Activated CD4-positive, alpha-beta memory T cell treated with anti-CD3 and anti-CD28 coated beads, Interleukin-2, amount 10 ng/mL, durations not matched to agents 7 days and 5 days (primary cell): ENCODE results near the gene SCN11A. TPM values are rescaled to one million over a fixed set of nuclear protein-coding genes. Genes with fewer than 3 reads are reported as not detected.

Experiments
- CTCF ChIA-PET: fragments of 350-600 bp; sonication (Branson Sonifier 250); formaldehyde crosslinking; loops from one replicate; lab custom pipeline; 2021; ENCODE audit warnings: antibody characterized with exemption, inconsistent platforms; lab: Charles Lee
- POLR2A ChIA-PET: fragments of 350-600 bp; sonication (Branson Sonifier 250); formaldehyde crosslinking; loops from one replicate; lab custom pipeline; 2021; ENCODE audit warnings: antibody characterized with exemption; lab: Charles Lee
- DNase-seq: peaks from one replicate; pipeline ENCODE4 v3.0.0-alpha.2; 2020
- H3K27ac Mint-ChIP-seq: one replicate; pipeline ENCODE4 v1.8.0; 2021; ENCODE audit warnings: mild to moderate bottlenecking, mixed read lengths
- H3K27me3 Mint-ChIP-seq: one replicate; pipeline ENCODE4 v1.8.0; 2021; ENCODE audit warnings: mixed read lengths
- H3K36me3 Mint-ChIP-seq: one replicate; pipeline ENCODE4 v1.8.0; 2021; ENCODE audit warnings: low read depth, mixed read lengths
- H3K4me1 Mint-ChIP-seq: one replicate; pipeline ENCODE4 v1.8.0; 2021; ENCODE audit warnings: mixed read lengths
- H3K4me3 Mint-ChIP-seq: one replicate; pipeline ENCODE4 v1.8.0; 2021; ENCODE audit warnings: mild to moderate bottlenecking, mixed read lengths
- H3K9me3 Mint-ChIP-seq: one replicate; pipeline ENCODE4 v1.8.0; 2021; ENCODE audit warnings: mixed read lengths
- total RNA-seq, 2 experiments: library from RNA; stranded (reverse); gene quantifications; one replicate each; pipeline ENCODE4 v1.2.3, GENCODE V29; 2021

SCN11A gene
- total RNA-seq, 2 experiments from 2014 or later: not detected

DNA sequence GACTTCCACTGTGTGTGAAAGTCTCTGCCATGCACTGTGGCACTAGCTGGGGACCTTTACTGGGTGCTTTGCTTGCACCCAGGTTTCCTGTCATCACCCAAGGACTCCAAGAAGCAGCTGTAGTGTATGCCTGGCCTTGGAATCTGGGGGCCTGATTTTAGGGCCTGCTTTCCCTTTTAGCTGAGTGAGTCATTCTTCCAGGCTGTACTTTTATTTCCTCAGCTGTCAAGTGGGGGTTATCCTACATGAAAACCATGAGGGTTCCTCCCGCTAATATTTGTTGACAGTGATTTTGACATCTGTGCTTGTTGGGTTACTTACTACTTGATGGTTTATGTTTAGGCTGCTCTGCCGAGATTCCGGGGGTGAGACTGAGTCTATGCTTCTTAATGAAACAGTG is 37.1 kb upstream of the SCN11A start:
- no peaks in the 10 kb centered on the region for H3K27me3 Mint-ChIP-seq
- ChIA-PET CTCF (interaction anchor here (0.6 to 1.5 kb wide), 3 partner anchors 12 to 200 kb away, joined by 3 to 6 read pairs (median 3); no protein-coding TSS in a partner anchor), POLR2A (no interaction called here)
- no peak overlapping the region for H3K4me3 Mint-ChIP-seq
- no peak for DNase-seq
- H3K9me3 Mint-ChIP-seq: no peaks in the 10 kb centered on the region
- H3K27ac Mint-ChIP-seq: no peak overlapping the region
- H3K36me3 Mint-ChIP-seq: peaks cover 42% of the 10 kb centered on the region
- peaks cover 7% of the 10 kb centered on the region for H3K4me1 Mint-ChIP-seq

DNA sequence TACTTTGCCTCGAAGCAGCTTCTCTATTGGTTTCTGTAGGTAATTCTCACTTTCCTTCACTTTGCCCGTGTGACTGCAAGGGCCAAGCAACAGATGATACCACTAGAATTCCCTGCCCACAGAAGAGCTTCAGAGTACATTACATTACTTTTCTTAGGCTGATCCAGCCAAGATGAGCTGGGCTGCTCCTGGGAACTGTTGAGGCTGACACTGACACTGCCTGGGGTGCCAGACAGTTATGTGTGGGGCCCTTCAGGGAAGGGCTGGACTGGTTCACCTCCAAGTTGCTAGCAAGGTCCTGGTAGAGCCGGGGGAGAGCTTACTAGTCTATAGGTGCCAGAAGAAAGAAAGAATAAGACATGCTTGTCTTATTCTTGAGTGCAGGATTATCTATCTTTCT is 36.7 kb upstream of the SCN11A start:
- ChIA-PET CTCF (interaction anchor here (0.9 to 1.5 kb wide), 2 partner anchors 13 to 200 kb away, joined by 3 to 6 read pairs; no protein-coding TSS in a partner anchor), POLR2A (no interaction called here)
- peaks cover 41% of the 10 kb centered on the region for H3K36me3 Mint-ChIP-seq

DNA sequence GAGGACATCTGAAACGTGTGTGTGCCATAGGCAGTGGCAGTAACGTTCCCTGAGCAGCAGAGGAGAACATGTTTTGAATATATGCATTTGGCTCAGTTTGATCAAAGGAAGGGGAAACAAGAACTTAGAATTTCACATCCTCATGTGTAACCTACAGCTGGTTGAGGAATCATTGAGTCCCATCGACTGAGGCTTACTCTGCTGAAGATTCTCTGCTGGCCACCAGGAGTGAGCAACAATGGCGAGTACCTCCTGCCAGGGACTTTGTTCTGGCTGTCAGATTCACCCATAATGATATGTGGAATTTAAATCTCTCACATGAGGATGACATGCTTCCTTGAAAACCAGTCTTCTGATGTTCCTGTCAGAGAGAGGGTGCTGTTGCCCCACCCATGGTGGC is 34.4 kb upstream of the SCN11A start:
- Mint-ChIP-seq H3K27me3 (no peaks in the 10 kb centered on the region), H3K9me3 (no peaks in the 10 kb centered on the region), H3K27ac (no peak overlapping the region), H3K4me1 (peaks cover 22% of the 10 kb centered on the region), H3K36me3 (peaks cover 49% of the 10 kb centered on the region), H3K4me3 (no peak overlapping the region)
- DNase-seq: no peak
- ChIA-PET POLR2A (interaction anchor here (0.7 to 1.2 kb wide), 2 partner anchors 11 to 202 kb away, joined by 3 to 4 read pairs; no protein-coding TSS in a partner anchor), CTCF (interaction anchor here (1.4 to 1.5 kb wide), 2 partner anchors 202 to 205 kb away, joined by 4 to 7 read pairs; no protein-coding TSS in a partner anchor)

More for the DNA sequence above, 36.7 kb upstream of the SCN11A start:
- H3K27me3 Mint-ChIP-seq: no peaks in the 10 kb centered on the region
- no peak for DNase-seq
- H3K9me3 Mint-ChIP-seq: no peaks in the 10 kb centered on the region
- H3K27ac Mint-ChIP-seq: peak overlapping the region; percentile 38
- no peak overlapping the region for H3K4me3 Mint-ChIP-seq
- H3K4me1 Mint-ChIP-seq: peaks cover 7% of the 10 kb centered on the region

DNA sequence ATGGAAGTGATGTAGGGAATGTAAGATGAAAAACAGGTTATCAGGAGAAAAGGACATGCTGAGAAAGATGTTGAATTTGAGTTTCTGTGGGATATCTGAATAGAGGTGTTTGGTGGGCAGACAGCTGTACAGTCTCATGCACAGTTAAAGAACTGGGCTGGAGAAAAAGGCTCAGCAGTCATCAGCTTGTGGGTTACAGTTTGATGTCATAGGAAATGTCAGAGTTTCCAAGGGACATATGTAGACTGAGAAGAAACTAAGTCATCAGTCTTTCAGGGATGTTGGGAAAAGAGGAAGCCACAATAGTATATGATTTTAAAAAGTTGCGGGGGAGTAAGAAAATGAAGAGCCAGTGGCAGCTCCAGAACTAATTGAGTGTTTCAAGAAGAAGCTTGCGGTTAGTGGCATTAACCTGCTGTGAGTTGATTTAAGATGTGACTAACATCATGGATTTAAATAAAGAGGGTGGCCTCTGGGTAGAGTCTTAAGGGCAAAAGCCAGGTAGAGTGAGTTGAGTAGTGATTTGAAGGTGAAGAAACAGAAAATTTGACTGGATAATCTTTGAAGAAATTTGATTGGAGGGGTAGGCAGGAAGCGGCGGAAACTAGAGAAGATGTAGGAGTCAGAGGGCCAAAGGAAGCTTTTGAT is 31.0 kb upstream of the SCN11A start:
- H3K4me3 Mint-ChIP-seq: no peak overlapping the region
- no peaks in the 10 kb centered on the region for H3K27me3 Mint-ChIP-seq
- DNase-seq: no peak
- POLR2A ChIA-PET: no interaction called here
- no peak overlapping the region for H3K27ac Mint-ChIP-seq
- H3K36me3 Mint-ChIP-seq: peaks cover 55% of the 10 kb centered on the region
- CTCF ChIA-PET: interaction anchor here (1.0 to 1.2 kb wide), 2 partner anchors 205 to 209 kb away, joined by 3 read pairs; no protein-coding TSS in a partner anchor
- peaks cover 35% of the 10 kb centered on the region for H3K4me1 Mint-ChIP-seq
- H3K9me3 Mint-ChIP-seq: no peaks in the 10 kb centered on the region

DNA sequence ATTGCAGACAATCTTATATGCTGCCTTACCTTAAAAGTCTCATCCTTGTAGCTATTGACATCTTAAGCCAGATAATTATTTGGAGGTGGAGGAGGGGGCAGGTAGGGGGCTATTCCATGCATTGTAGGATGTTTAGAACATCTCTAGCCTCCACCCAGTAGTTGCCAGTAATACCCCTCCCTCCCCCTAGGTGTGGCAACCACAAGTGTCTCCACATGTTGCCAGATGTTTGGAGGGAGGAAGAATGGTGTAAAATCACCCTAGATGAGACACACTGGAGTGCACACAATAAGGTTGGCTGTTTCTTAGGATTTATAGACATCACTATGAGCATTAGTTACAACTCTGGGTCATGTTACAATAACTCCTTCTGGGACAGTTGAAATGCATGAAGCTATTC is 28.3 kb upstream of the SCN11A start:
- Mint-ChIP-seq H3K36me3 (peaks cover 67% of the 10 kb centered on the region), H3K4me1 (peaks cover 50% of the 10 kb centered on the region), H3K27ac (no peak overlapping the region), H3K9me3 (no peaks in the 10 kb centered on the region), H3K27me3 (no peaks in the 10 kb centered on the region), H3K4me3 (no peak overlapping the region)
- peak; percentile 35 for DNase-seq
- ChIA-PET CTCF (interaction anchor here (2.1 to 2.4 kb wide), 2 partner anchors 208 to 212 kb away, joined by 5 to 12 read pairs; no protein-coding TSS in a partner anchor), POLR2A (no interaction called here)

DNA sequence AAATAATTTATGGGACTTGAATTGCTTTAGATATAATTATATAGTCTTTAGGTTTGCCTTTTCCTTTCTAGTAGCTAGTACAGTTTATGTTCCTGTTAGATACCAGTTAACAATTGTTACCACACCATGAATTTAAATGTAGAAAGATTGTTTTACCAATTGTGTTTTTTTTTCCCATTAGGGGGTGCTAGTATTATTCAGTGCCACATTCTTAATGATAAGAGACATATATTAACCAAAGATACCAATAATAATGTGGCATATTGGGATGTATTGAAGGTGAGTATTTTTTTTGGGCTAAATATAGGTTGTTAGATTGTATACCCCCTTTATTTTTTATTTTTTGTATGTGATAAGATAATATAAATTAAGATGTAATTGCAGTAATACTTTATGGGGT is 27.8 kb upstream of the SCN11A start:
- Mint-ChIP-seq H3K4me1 (peaks cover 52% of the 10 kb centered on the region), H3K27me3 (no peaks in the 10 kb centered on the region), H3K9me3 (no peaks in the 10 kb centered on the region), H3K4me3 (no peak overlapping the region), H3K27ac (no peak overlapping the region), H3K36me3 (peaks cover 71% of the 10 kb centered on the region)
- CTCF ChIA-PET: interaction anchor here (2.1 to 2.4 kb wide), 2 partner anchors 209 to 213 kb away, joined by 5 to 12 read pairs; no protein-coding TSS in a partner anchor
- DNase-seq: no peak
- POLR2A ChIA-PET: interaction anchor here (0.6 kb wide), 1 partner anchor 48 kb away, joined by 3 read pairs; no protein-coding TSS in a partner anchor

DNA sequence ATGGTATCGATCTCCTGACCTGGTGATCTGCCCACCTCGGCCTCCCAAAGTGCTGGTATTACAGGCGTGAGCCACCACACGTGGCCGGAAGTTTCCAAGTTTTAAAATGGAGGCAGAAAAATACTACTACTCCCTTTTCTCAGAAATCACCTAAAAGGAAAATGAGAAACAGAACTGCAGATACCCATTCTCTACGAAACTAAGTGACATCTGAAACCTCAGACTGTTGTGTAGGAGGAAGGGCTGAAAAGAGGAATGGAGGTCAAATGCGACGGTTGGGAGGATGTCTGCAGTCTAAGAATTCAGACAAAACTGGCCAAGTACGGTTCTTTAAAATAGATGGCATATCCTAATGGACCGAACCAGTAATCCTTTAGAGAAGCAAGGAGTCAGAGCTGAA is 24.2 kb upstream of the SCN11A start:
- peak overlapping the region; percentile 65 for H3K27ac Mint-ChIP-seq
- DNase-seq: no peak
- H3K4me1 Mint-ChIP-seq: peaks cover 43% of the 10 kb centered on the region
- no peak overlapping the region for H3K4me3 Mint-ChIP-seq
- ChIA-PET CTCF (interaction anchor here (1.4 to 1.9 kb wide), 2 partner anchors 11 to 212 kb away, joined by 5 to 6 read pairs; no protein-coding TSS in a partner anchor), POLR2A (no interaction called here)
- H3K9me3 Mint-ChIP-seq: no peaks in the 10 kb centered on the region
- H3K27me3 Mint-ChIP-seq: no peaks in the 10 kb centered on the region
- H3K36me3 Mint-ChIP-seq: peaks cover 75% of the 10 kb centered on the region

DNA sequence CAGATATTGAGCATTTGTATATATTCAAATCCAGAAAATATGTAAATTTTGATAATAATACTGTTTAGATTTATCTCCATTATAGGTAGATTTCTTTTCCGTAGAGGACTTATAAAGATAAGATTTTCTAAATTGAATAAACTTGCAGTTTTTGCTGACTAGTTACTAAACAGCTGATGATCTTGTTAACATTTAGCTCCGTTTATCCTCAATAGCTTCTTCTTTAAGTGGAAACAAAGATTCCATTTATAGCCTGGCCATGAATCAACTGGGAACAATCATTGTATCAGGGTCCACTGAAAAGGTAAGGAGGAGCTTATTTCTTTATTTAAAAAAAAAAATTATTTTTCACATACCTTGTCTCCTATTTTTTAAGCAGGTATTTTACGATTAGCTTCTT is 16.8 kb upstream of the SCN11A start:
- DNase-seq: no peak
- H3K4me3 Mint-ChIP-seq: no peak overlapping the region
- peaks cover 60% of the 10 kb centered on the region for H3K36me3 Mint-ChIP-seq
- no peaks in the 10 kb centered on the region for H3K9me3 Mint-ChIP-seq
- POLR2A ChIA-PET: interaction anchor here (1.2 kb wide), 1 partner anchor 18 kb away, joined by 3 read pairs; no protein-coding TSS in a partner anchor
- peaks cover 16% of the 10 kb centered on the region for H3K4me1 Mint-ChIP-seq
- no peaks in the 10 kb centered on the region for H3K27me3 Mint-ChIP-seq
- CTCF ChIA-PET: interaction anchor here (0.8 to 2.0 kb wide), 4 partner anchors 8 to 223 kb away, joined by 3 to 5 read pairs (median 4); no protein-coding TSS in a partner anchor
- no peak overlapping the region for H3K27ac Mint-ChIP-seq

DNA sequence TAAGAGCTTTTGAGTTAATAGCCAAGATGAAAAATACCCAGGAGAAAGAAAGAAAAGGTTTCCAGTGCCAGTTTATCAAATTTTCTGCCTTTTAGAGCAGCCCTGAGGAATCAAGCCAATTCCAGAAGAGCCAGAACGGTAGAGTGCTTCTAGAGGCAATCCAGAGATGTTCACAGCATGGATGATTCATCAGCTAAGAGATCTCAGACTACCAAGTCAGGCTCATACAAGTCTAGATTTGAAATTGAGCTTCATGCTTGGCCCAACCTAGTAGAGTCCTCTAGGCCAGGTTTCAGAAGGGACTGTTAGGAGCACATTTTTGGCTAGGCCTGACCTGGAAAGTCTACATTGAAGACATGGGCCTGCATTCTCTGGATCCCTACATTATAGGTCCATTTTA is 15.5 kb upstream of the SCN11A start:
- H3K27me3 Mint-ChIP-seq: no peaks in the 10 kb centered on the region
- CTCF ChIA-PET: interaction anchor here (2.0 kb wide), 1 partner anchor 10 kb away, joined by 4 read pairs; no protein-coding TSS in a partner anchor
- no peaks in the 10 kb centered on the region for H3K9me3 Mint-ChIP-seq
- H3K36me3 Mint-ChIP-seq: peaks cover 50% of the 10 kb centered on the region
- H3K4me3 Mint-ChIP-seq: no peak overlapping the region
- no peak overlapping the region for H3K27ac Mint-ChIP-seq
- H3K4me1 Mint-ChIP-seq: peaks cover 19% of the 10 kb centered on the region
- DNase-seq: no peak
- POLR2A ChIA-PET: no interaction called here

DNA sequence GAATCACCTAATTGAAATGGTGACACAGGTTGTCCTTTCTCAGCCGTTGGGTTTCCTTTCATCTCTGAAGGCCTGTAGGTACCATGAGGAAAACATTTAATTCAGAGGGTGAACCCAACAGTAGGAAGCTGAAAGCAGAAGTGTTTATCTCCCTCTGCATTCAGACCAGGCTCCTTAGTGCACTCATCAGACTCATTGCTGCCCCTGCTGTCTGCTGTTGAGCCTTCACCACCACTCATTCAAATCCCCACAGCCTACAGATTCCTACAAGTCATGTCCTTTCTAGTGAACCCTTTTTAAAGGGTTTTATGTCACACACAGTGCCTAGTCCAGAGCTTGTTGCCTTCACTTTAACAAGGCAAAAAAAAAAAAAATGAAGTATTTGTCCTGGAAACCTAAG is 13.5 kb upstream of the SCN11A start:
- Mint-ChIP-seq H3K4me3 (no peak overlapping the region), H3K36me3 (peaks cover 43% of the 10 kb centered on the region), H3K4me1 (peaks cover 22% of the 10 kb centered on the region), H3K27me3 (no peaks in the 10 kb centered on the region), H3K9me3 (peaks cover 2% of the 10 kb centered on the region), H3K27ac (no peak overlapping the region)
- peak; percentile 29 for DNase-seq
- POLR2A ChIA-PET: interaction anchor here (1.2 kb wide), 1 partner anchor 11 kb away, joined by 3 read pairs; no protein-coding TSS in a partner anchor
- CTCF ChIA-PET: interaction anchor here (0.8 to 1.6 kb wide), 5 partner anchors 9 to 227 kb away, joined by 3 to 6 read pairs (median 3); no protein-coding TSS in a partner anchor

DNA sequence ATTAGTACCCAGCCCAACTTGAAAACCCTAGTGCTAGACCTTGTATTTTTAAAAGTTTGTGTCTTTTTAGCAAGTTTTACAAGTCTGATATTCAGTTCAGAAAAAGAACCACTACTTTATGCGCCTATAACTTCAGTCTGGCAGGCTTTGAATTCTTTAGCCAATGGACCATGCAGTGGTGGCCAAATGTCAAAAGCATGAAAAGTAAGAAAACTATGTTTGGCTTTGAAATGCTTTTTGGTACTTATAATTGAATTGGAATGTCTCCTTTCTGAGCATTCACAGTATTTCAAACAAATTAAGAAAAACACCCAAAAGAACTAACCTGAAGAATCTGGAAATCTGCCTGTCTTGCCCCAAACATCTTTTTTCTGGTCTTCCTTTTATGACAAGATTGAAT is 12.9 kb upstream of the SCN11A start:
- peaks cover 41% of the 10 kb centered on the region for H3K36me3 Mint-ChIP-seq
- H3K4me1 Mint-ChIP-seq: peaks cover 22% of the 10 kb centered on the region
- H3K9me3 Mint-ChIP-seq: peaks cover 2% of the 10 kb centered on the region
- H3K27me3 Mint-ChIP-seq: no peaks in the 10 kb centered on the region
- no peak for DNase-seq
- CTCF ChIA-PET: interaction anchor here (1.2 to 1.6 kb wide), 4 partner anchors 8 to 227 kb away, joined by 3 to 6 read pairs (median 4); no protein-coding TSS in a partner anchor
- no peak overlapping the region for H3K27ac Mint-ChIP-seq
- no peak overlapping the region for H3K4me3 Mint-ChIP-seq
- POLR2A ChIA-PET: interaction anchor here (1.2 kb wide), 1 partner anchor 10 kb away, joined by 3 read pairs; no protein-coding TSS in a partner anchor

DNA sequence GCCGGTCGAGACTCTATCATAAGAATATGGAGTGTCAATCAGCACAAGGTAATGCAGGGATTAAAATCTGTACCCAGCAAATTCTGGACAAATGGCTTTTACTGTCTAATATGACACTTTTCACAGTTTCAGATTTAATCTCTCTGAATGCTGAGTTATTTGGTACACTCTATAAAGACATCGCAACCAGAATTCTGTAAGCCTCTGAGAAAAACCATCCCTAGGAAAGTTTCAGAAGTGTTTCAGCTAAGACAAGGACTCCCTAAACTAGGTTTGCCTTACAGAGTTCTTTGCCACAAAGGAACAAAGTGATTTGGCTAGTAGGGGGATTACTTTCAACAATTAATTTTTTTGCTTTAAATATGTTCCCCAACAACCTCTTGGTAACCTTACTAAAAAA is 11.4 kb upstream of the SCN11A start:
- ChIA-PET CTCF (interaction anchor here (1.0 to 1.4 kb wide), 2 partner anchors 229 to 542 kb away, joined by 3 read pairs; no protein-coding TSS in a partner anchor), POLR2A (no interaction called here)
- Mint-ChIP-seq H3K4me1 (peaks cover 28% of the 10 kb centered on the region), H3K27ac (no peak overlapping the region), H3K27me3 (no peaks in the 10 kb centered on the region), H3K9me3 (peaks cover 2% of the 10 kb centered on the region), H3K36me3 (peaks cover 48% of the 10 kb centered on the region), H3K4me3 (no peak overlapping the region)
- no peak for DNase-seq

DNA sequence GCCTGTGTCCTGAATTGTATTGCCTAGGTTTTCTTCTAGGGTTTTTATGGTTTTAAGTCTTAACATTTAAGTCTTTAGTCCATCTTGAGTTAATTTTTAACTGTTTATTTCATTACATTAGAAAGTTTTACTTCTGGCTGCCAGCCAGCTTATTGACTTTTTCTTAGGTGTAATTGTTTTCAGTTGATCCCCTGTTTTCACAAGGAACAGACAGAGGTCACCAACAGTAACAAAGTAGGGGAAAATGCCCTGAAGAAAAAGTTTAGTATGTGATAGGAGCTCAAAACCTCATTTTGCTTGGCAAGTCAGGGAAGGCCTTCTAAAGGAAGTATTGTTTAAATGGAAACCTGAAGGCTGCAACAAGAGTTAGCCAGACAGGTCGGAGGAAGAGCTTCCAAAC is 10.4 kb upstream of the SCN11A start:
- Mint-ChIP-seq H3K4me1 (peaks cover 30% of the 10 kb centered on the region), H3K27ac (no peak overlapping the region), H3K9me3 (peaks cover 2% of the 10 kb centered on the region), H3K36me3 (peaks cover 41% of the 10 kb centered on the region), H3K4me3 (no peak overlapping the region), H3K27me3 (no peaks in the 10 kb centered on the region)
- CTCF ChIA-PET: interaction anchor here (1.4 kb wide), 1 partner anchor 541 kb away, joined by 3 read pairs; no protein-coding TSS in a partner anchor
- DNase-seq: no peak
- POLR2A ChIA-PET: no interaction called here
